GM12872 (cell line): ENCODE results near the gene CTDSPL.

ENCODE experiments used
- CTCF ChIP-seq: IDR thresholded peaks from 3 replicates; pipeline ENCODE4 v1.5.1; 2011; ENCODE audit warnings: low read depth, mild to moderate bottlenecking, low read length, moderate library complexity; ENCODE audit not compliant: insufficient read depth

Gene CTDSPL

DNA sequence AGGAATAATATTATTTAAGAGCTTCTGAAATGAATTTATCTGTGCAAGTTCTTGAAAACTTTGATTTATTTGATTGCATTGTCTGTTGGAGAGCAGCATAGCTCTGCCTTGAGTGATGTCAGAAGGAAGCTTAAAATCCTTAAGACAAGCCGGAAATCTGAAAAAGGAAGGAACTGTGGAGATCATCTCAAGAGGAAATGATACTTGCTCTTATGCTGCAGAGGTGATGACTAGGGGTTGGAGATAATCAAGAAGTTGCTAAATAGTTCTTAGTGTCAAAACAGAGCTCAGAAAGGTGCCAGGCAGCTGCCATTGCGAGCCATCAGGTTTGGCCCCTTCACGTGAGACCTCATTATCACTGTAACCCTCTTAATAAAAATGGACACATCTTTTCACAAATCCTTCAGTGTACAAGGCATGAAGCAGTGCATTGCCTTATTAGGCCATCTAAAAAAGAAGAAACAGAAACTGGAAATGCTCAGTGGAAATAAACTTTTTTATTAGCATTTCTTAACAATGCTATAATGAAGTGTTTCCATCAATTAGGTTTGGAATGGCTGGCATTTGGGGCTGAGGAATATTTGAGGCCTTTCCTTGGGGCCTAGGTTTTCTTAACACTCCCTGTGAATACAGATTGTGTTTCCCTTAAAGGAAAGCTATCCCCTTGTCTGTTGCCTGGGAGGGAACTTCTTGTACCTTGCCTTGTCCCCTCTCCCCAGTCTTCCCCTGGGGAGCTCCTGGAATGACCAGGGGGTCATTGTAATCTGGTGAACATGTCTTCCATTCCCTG is 94.4 kb downstream of the CTDSPL start:
- no peak for TF ChIP-seq CTCF

DNA sequence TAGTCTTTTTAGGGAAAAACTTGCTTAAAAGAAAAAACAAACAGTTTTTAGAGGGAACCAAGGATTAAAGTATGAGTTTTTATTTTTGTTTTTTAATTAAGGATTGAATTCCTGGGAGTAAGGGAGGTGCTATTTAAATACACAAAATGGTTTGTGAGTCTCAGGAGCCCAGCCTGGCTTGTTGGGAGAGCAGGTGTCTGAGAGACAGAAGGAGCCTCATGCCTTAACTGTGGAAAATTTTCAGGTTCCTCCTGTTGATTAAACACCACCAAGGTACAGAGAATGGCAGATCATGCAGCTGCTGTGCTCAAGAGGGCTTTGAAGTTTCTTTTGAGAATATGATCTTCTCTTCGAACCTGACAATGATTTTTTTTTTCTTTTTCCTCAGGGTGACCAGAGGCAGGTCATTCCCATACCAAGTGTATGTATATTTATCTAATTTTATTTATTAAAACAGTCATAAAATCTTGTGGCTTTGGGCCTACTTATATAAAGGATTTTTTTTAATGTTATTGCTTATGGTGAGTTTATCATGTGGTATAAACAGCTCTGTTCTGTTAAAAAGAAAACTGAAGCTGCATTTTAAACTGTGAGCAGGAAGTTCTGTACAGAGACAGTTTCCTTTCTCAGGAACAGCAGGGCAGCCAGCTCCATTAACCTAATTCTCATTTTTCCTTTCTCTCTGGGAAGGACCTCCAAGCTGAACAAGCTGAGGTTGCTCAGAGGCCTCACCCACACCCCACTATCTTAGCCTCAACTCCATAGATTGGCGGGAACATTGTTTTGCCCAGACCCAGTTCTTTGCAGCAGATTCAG is 95.3 kb downstream of the CTDSPL start:
- TF ChIP-seq CTCF, result no peak

DNA sequence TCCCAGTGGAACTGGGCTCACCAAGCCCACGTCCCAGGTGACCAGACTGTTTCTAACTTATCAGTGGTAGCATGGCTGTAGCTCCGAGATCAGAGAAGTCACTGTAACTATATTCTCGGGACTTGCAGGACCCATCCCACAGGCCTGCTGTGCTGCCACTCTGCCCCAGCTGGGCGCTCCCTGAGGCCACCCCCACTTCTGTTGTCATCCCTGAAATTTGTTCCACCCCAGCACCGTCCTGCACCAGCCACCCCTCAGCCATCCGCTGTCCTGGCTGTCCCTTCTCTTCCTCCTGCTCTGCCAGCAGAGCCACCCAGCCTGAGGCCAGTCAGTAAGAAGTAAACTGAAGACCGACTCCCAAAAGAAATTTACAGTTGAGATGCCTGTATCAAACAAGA is 95.9 kb downstream of the CTDSPL start:
- TF ChIP-seq CTCF, result no peak

DNA sequence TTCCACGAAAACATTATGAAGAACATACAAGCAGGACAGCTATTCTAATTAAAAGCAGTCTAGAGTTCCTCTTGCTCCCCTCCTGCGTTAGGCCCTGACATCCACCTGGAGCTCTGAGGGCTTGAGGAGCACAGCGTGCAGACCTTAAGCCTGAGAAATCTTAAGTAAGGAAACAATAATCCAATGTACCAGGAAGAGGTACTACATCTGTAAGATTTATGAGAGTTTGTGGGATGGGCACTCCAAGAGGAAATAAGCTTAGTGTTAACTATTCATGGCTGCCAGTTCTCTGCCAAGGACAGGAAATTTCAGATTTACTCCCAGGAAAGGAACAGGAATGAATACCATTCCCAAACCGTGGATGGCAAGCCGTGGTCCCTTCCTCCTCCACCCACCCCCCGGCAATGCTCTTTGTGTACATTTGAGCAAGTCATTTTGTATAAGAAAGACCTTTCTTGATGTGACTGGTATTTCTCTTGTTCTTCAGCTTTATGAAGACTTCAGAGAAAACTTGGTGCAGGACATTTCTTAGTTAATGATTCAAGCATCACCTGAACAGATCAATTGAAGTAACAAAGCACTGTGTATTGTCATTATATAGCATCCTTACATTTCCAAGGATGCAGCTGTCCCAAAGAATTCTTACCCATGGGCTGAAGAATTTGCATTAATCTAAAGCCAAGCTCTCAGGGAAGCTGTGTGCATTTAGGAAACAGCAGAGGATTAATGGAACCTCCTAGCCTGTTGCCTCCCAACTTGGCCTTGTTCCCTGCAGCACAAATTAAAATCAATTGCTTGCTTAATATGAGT is 100.1 kb downstream of the CTDSPL start:
- TF ChIP-seq CTCF, result no peak

DNA sequence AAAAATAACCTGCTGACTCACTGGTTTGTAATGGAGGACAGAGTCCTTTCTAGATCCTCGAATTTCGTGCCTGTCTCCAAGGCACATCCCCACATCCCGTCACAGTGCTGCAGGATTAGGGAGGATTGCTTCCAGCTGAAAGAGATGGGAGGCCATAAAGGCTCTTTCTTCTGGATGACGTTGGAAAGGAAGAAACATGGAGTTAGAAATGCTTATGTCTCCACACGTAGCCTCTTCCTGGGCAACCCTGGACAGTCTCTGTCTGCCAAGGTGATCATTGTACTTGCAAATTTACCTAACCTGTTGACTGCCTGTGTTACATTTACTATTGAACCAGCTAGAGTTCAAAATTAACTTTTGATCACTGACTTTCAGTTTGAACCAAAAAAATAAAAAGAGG is 101.3 kb downstream of the CTDSPL start:
- no peak for TF ChIP-seq CTCF

GRCh38 chr3:37963635-37964034 is 102.0 kb downstream of the CTDSPL start:
- TF ChIP-seq CTCF, result no peak

DNA sequence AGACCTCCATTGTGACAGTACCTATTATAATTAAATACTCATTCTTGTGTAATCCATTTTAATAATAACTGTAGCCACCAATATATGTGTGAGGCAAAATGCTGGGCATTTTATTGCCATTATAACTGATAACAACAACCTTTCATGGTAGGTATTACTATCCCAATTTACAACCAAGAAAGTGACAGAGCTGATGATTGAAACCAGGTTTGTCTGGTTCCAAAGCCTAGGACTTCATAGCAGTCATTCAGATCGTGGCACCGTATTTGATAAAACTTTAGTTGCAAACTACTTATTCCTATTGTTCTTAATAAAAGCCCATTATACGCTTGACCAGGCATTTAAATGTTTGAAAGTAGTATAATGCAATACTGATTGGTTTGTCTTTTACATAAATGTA is 102.5 kb downstream of the CTDSPL start:
- no peak for TF ChIP-seq CTCF
